ENCODE data around the gene WASL.

DNA sequence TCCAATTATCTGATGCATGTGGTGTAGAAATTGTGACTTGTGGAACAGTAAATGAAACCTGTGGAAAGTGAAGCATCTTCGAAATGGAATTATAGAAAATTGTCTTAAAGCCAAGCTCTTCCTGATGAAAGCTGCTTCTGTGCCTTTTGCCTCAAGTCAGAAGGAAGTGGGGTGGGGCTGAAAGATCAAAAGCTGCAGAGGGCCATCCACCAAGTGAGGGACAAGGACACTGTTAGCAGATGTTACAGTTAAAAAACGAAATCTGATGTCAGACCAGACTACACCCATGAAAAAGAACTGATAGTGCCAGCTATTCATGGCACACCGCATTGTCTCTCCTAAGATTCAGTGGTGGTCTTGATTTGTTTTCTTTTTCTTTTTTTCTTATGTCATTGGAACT is 23.8 kb upstream of the WASL start:
- TF ChIP-seq, protein P1, sequence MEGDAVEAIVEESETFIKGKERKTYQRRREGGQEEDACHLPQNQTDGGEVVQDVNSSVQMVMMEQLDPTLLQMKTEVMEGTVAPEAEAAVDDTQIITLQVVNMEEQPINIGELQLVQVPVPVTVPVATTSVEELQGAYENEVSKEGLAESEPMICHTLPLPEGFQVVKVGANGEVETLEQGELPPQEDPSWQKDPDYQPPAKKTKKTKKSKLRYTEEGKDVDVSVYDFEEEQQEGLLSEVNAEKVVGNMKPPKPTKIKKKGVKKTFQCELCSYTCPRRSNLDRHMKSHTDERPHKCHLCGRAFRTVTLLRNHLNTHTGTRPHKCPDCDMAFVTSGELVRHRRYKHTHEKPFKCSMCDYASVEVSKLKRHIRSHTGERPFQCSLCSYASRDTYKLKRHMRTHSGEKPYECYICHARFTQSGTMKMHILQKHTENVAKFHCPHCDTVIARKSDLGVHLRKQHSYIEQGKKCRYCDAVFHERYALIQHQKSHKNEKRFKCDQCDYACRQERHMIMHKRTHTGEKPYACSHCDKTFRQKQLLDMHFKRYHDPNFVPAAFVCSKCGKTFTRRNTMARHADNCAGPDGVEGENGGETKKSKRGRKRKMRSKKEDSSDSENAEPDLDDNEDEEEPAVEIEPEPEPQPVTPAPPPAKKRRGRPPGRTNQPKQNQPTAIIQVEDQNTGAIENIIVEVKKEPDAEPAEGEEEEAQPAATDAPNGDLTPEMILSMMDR (IDR thresholded peaks at IDR 0.05), result no peak
- no peak for TF ChIP-seq EP300 (IDR thresholded peaks at IDR 0.05)
- TF ChIP-seq POLR2A (IDR thresholded peaks at IDR 0.05), result no peak
